Smooth muscle cell (in vitro differentiated cells): ENCODE results near the gene CDK2AP2. TPM values are rescaled to one million over a fixed set of nuclear protein-coding genes. Genes with fewer than 3 reads are reported as not detected.

Experiments used
- DNase-seq: peaks from one replicate; lab custom pipeline; 2025; ENCODE audit not compliant: unreplicated experiment; lab: John Stamatoyannopoulos, UW
- H2AFZ ChIP-seq: fragments of 200-600 bp; sonication (generic); 2 replicates; pipeline ENCODE4 v1.6.0; 2016; ENCODE audit warnings: antibody characterized with exemption, low read depth, mild to moderate bottlenecking
- H3F3A ChIP-seq: fragments of 200-600 bp; sonication (generic); 2 replicates; pipeline ENCODE4 v1.6.0; 2017; ENCODE audit warnings: antibody characterized with exemption, low read depth
- H3K27ac ChIP-seq: fragments of 200-600 bp; sonication (generic); 2 replicates; pipeline ENCODE4 v1.5.1; 2016; ENCODE audit warnings: low read depth, mild to moderate bottlenecking
- H3K27me3 ChIP-seq: fragments of 200-600 bp; sonication (generic); 2 replicates; pipeline ENCODE4 v1.6.1; 2016; ENCODE audit warnings: low read depth, mild to moderate bottlenecking
- H3K36me3 ChIP-seq: fragments of 200-600 bp; sonication (generic); 2 replicates; pipeline ENCODE4 v1.5.1; 2016; ENCODE audit warnings: low read depth
- H3K4me1 ChIP-seq: fragments of 200-600 bp; sonication (generic); 2 replicates; pipeline ENCODE4 v1.5.1; 2016; ENCODE audit warnings: low read depth
- H3K4me2 ChIP-seq: fragments of 200-600 bp; sonication (generic); 2 replicates; pipeline ENCODE4 v1.6.0; 2016; ENCODE audit warnings: mild to moderate bottlenecking
- H3K4me3 ChIP-seq: fragments of 200-600 bp; sonication (generic); 2 replicates; pipeline ENCODE4 v1.5.1; 2016; ENCODE audit warnings: mild to moderate bottlenecking
- H3K79me2 ChIP-seq: fragments of 200-600 bp; sonication (generic); 2 replicates; pipeline ENCODE4 v1.6.0; 2016; ENCODE audit warnings: low read depth, mild to moderate bottlenecking
- H3K9ac ChIP-seq: fragments of 200-600 bp; sonication (generic); 2 replicates; pipeline ENCODE4 v1.6.0; 2016; ENCODE audit warnings: low read depth
- H3K9me3 ChIP-seq: fragments of 200-600 bp; sonication (generic); replicated peaks from 2 replicates; pipeline ENCODE4 v1.5.1; 2016; ENCODE audit warnings: low read depth
- H4K20me1 ChIP-seq: fragments of 200-600 bp; sonication (generic); 2 replicates; pipeline ENCODE4 v1.6.0; 2016; ENCODE audit warnings: low read depth
- WGBS: methylation state at CpG from one replicate; pipeline ENCODE4 v1.1.7; 2016; ENCODE audit warnings: low lambda C conversion rate; 5-methylcytosine and 5-hydroxymethylcytosine counted together
- polyA plus RNA-seq: library from polyadenylated mRNA; unstranded; fragments of >200 nt; fragmentation: Nextera tagmentation; extraction: Ambion mirVana; gene quantifications from 2 replicates; pipeline ENCODE4 v1.2.1, GENCODE V29; 2016
- total RNA-seq: library from RNA; depleted of rRNA; stranded (reverse); fragments of >200 nt; gene quantifications from 2 replicates; pipeline ENCODE4 v1.2.3, GENCODE V29; 2014
- TF ChIP-seq, protein P1 (sequence below): fragments of 200-600 bp; sonication (generic); IDR thresholded peaks from 2 replicates; pipeline ENCODE4 v1.5.1; 2017; ENCODE audit warnings: borderline replicate concordance, mild to moderate bottlenecking, antibody characterized with exemption; ENCODE audit not compliant: insufficient read depth, poor library complexity, severe bottlenecking

CDK2AP2 gene
- total and polyA plus RNA-seq, 2 experiments from 2014 or later, result 34.0 to 101 TPM

GRCh38 chr11:67492801-67493547, 15.0 kb downstream of the CDK2AP2 start:
- no peak overlapping the region for H3K9ac ChIP-seq
- no peaks in the 10 kb centered on the region for H3K4me1 ChIP-seq
- no peaks in the 10 kb centered on the region for H3K9me3 ChIP-seq
- H3K4me3 ChIP-seq, result no peak overlapping the region
- H3K36me3 ChIP-seq, result no peaks in the 10 kb centered on the region
- no peak overlapping the region for H3K27ac ChIP-seq
- H3K4me2 ChIP-seq, result no peak overlapping the region
- WGBS, result 93% methylated on average over 43 of the region's 46 CpGs
- no peaks in the 10 kb centered on the region for H3K27me3 ChIP-seq
- no peak overlapping the region for H2AFZ ChIP-seq
- TF ChIP-seq, protein P1, sequence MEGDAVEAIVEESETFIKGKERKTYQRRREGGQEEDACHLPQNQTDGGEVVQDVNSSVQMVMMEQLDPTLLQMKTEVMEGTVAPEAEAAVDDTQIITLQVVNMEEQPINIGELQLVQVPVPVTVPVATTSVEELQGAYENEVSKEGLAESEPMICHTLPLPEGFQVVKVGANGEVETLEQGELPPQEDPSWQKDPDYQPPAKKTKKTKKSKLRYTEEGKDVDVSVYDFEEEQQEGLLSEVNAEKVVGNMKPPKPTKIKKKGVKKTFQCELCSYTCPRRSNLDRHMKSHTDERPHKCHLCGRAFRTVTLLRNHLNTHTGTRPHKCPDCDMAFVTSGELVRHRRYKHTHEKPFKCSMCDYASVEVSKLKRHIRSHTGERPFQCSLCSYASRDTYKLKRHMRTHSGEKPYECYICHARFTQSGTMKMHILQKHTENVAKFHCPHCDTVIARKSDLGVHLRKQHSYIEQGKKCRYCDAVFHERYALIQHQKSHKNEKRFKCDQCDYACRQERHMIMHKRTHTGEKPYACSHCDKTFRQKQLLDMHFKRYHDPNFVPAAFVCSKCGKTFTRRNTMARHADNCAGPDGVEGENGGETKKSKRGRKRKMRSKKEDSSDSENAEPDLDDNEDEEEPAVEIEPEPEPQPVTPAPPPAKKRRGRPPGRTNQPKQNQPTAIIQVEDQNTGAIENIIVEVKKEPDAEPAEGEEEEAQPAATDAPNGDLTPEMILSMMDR, result no peak
- H4K20me1 ChIP-seq, result no peaks in the 10 kb centered on the region
- no peak for DNase-seq
- no peaks in the 10 kb centered on the region for H3K79me2 ChIP-seq
- no peaks in the 10 kb centered on the region for H3F3A ChIP-seq

DNA sequence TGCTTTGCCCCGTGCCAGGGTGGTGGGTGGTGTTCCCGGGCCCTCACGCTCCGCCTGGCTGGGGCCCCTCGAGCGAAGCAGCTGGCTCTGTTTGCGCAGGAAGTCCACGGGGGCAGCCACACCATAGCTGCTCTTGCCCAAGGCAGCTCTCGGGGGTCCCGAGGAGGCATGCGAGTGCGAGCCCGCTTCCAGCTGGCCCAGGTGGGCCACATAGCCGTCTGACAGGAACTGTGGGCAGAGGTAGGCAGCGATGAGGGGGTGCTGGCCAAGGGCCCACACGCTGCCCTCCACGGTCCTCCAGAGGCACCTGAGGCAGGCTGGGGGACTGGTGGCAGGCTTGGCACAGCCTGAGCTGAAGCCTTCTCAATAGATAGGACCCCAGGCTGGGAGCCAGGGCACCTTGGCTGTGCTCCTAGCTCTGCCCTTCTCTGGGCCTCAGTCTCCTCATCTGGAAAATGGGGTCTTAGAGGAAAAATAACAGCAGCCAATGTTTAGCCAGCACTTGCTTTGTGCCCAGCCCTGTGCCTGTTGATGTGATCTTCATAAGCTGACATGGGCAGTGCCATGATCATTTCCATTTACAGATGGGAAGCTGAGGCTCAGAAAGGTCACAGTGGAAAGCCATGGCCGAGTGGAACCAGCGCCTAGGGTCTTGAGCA, 15.8 kb downstream of the CDK2AP2 start:
- no peaks in the 10 kb centered on the region for H3K27me3 ChIP-seq
- no peaks in the 10 kb centered on the region for H3K79me2 ChIP-seq
- WGBS, result 96% methylated on average over 19 of the region's 19 CpGs
- H3K4me1 ChIP-seq, result no peaks in the 10 kb centered on the region
- no peak overlapping the region for H2AFZ ChIP-seq
- H3F3A ChIP-seq, result no peaks in the 10 kb centered on the region
- no peaks in the 10 kb centered on the region for H4K20me1 ChIP-seq
- no peak for DNase-seq
- no peaks in the 10 kb centered on the region for H3K36me3 ChIP-seq
- no peak overlapping the region for H3K27ac ChIP-seq
- H3K9me3 ChIP-seq, result no peaks in the 10 kb centered on the region
- H3K4me3 ChIP-seq, result no peak overlapping the region
- H3K4me2 ChIP-seq, result no peak overlapping the region
- TF ChIP-seq, protein P1, result no peak
- no peak overlapping the region for H3K9ac ChIP-seq

DNA sequence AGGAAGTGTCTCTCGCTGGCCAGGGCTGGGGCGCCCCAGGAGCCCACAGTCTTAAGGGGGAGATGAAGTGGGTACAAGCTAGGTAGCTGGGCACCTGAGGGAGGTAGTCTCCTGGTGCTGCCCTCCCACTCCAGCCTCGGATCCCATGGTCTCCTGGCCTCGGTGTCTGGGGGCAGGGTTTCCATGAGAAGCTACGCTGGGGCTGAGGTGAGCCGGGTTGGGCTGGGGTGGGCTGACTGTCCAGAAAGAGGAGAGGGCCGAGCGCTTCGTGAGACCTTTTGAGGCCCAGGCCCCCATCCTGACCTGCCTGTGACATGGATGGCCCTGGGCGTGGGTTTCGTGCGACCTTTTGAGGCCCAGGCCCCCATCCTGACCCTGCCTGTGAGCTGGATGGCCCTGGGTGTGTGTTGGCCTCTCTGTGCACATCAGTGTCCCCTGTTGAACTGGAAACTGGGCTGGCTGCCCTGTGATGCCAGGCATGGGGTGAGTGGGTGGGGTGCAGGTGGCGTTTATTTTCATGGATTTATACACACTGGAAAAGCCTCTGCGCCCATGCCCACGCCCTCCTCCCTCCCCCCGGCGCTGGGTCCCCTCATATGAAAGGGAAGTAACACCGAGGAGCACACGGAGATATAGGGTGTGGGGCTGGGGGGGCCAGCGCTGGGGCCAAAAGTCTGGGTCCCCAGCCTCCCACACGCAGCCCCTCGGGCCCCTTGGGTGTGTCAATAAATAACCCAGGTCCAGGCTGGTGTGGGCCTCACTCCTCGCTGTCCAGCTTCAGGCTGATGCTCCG, 16.5 kb downstream of the CDK2AP2 start:
- H4K20me1 ChIP-seq, result no peaks in the 10 kb centered on the region
- H3K36me3 ChIP-seq, result no peaks in the 10 kb centered on the region
- TF ChIP-seq, protein P1, result no peak

More for the DNA sequence above, 16.5 kb downstream of the CDK2AP2 start:
- H3K79me2 ChIP-seq, result no peaks in the 10 kb centered on the region
- H3K4me1 ChIP-seq, result no peaks in the 10 kb centered on the region
- no peaks in the 10 kb centered on the region for H3K9me3 ChIP-seq
- no peak overlapping the region for H3K4me2 ChIP-seq
- 97% methylated on average over 23 of the region's 24 CpGs for WGBS
- no peaks in the 10 kb centered on the region for H3K27me3 ChIP-seq
- H3K4me3 ChIP-seq, result no peak overlapping the region
- no peaks in the 10 kb centered on the region for H3F3A ChIP-seq
- no peak overlapping the region for H3K27ac ChIP-seq
- DNase-seq, result no peak
- no peak overlapping the region for H2AFZ ChIP-seq
- H3K9ac ChIP-seq, result no peak overlapping the region
